RWPE2 (cell line): ENCODE data around the gene DBP.
A peak's percentile ranks its signal among the peaks of the same experiment; 100 is the strongest.
"Not testable (repeated sequence)": the region's sequence is repeated elsewhere in the genome, so short reads cannot be mapped to it uniquely, and the experiment has no call there.

ENCODE experiments used
- ATAC-seq: fragments of 200-7000 bp; cut with Tn5 transposase; 3 replicates; pipeline ENCODE4 v1.9.1; 2021; ENCODE audit warnings: low read depth
- DNase-seq: peaks from one replicate; pipeline ENCODE4 v3.0.0-alpha.2; 2020; ENCODE audit warnings: low spot score
- H3K27ac ChIP-seq: fragments of 450-650 bp; 2 replicates; pipeline ENCODE4 v1.5.1; 2017; ENCODE audit warnings: mild to moderate bottlenecking; ENCODE audit not compliant: poor library complexity, severe bottlenecking
- H3K27me3 ChIP-seq: fragments of 250-450 bp; sonication (Bioruptor Pico); 2 replicates; pipeline ENCODE4 v1.5.1; 2021; ENCODE audit warnings: mild to moderate bottlenecking, moderate library complexity; ENCODE audit not compliant: insufficient read depth, poor library complexity, severe bottlenecking
- H3K36me3 ChIP-seq: fragments of 250-450 bp; sonication (Bioruptor Pico); 2 replicates; pipeline ENCODE4 v1.5.1; 2020; ENCODE audit warnings: low read depth, mild to moderate bottlenecking, moderate library complexity
- H3K4me1 ChIP-seq: fragments of 250-450 bp; sonication (Bioruptor Pico); 2 replicates; pipeline ENCODE4 v1.5.1; 2021; ENCODE audit warnings: mild to moderate bottlenecking, moderate library complexity; ENCODE audit not compliant: insufficient read depth, poor library complexity, severe bottlenecking
- H3K4me3 ChIP-seq: fragments of 250-450 bp; sonication (Bioruptor Pico); 2 replicates; pipeline ENCODE4 v1.5.1; 2021; ENCODE audit warnings: mild to moderate bottlenecking, moderate library complexity; ENCODE audit not compliant: severe bottlenecking
- H3K9me3 ChIP-seq: fragments of 250-450 bp; sonication (Bioruptor Pico); 2 replicates; pipeline ENCODE4 v1.5.1; 2021; ENCODE audit warnings: mild to moderate bottlenecking, moderate library complexity; ENCODE audit not compliant: severe bottlenecking
- CTCF ChIP-seq: fragments of 450-650 bp; IDR thresholded peaks from one replicate; pipeline ENCODE4 v1.5.1; 2017; ENCODE audit warnings: mild to moderate bottlenecking, moderate library complexity; ENCODE audit not compliant: poor library complexity, severe bottlenecking

The DBP gene

GRCh38 chr19:48634424-48635262, 2.5 kb downstream of the DBP start:
- Histone ChIP-seq H3K9me3 (no peaks in the 10 kb centered on the region), H3K4me3 (peak overlapping the region; percentile 48), H3K27ac (peak overlapping the region; percentile 90), H3K27me3 (no peaks in the 10 kb centered on the region), H3K4me1 (peaks cover 29% of the 10 kb centered on the region), H3K36me3 (peaks cover 17% of the 10 kb centered on the region)
- ATAC-seq: peak; percentile 40
- TF ChIP-seq CTCF: no peak
- peak; percentile 96 for DNase-seq

- peak overlapping the region; percentile 6 for H3K4me3 ChIP-seq
- TF ChIP-seq CTCF: no peak
- no peak for DNase-seq
- H3K27me3 ChIP-seq: no peaks in the 10 kb centered on the region
- ATAC-seq: no peak
- H3K36me3 ChIP-seq: peaks cover 17% of the 10 kb centered on the region
- peaks cover 29% of the 10 kb centered on the region for H3K4me1 ChIP-seq
- H3K27ac ChIP-seq: peak overlapping the region; percentile 90
- no peaks in the 10 kb centered on the region for H3K9me3 ChIP-seq
Observed at GRCh38 chr19:48634036-48634342, 3.2 kb downstream of the DBP start.

GRCh38 chr19:48633148-48634035, 3.8 kb downstream of the DBP start:
- H3K4me1 ChIP-seq: peaks cover 29% of the 10 kb centered on the region
- no peaks in the 10 kb centered on the region for H3K27me3 ChIP-seq
- DNase-seq (no peak), ATAC-seq (no peak)
- H3K4me3 ChIP-seq: no peak overlapping the region
- H3K36me3 ChIP-seq: peaks cover 17% of the 10 kb centered on the region
- no peak for TF ChIP-seq CTCF
- H3K9me3 ChIP-seq: no peaks in the 10 kb centered on the region
- peak overlapping the region; percentile 90 for H3K27ac ChIP-seq

- Histone ChIP-seq H3K36me3 (peaks cover 17% of the 10 kb centered on the region), H3K4me1 (peaks cover 29% of the 10 kb centered on the region), H3K27me3 (no peaks in the 10 kb centered on the region), H3K4me3 (no peak overlapping the region), H3K9me3 (no peaks in the 10 kb centered on the region), H3K27ac (peak overlapping the region; percentile 90)
- peak; percentile 34 for TF ChIP-seq CTCF
- DNase-seq (no peak), ATAC-seq (peak; percentile 31)
Observed at GRCh38 chr19:48632692-48633147, 4.5 kb downstream of the DBP start.

- H3K4me1 ChIP-seq: peaks cover 29% of the 10 kb centered on the region
- H3K27ac ChIP-seq: peak overlapping the region; percentile 90
- not testable (repeated sequence) for DNase-seq
Observed at GRCh38 chr19:48632286-48632685, 4.9 kb downstream of the DBP start.

More at GRCh38 chr19:48632286-48632685, 4.9 kb downstream of the DBP start:
- ATAC-seq, H3K9me3 ChIP-seq, H3K4me3 ChIP-seq, H3K27me3 ChIP-seq: not testable (repeated sequence)
- peaks cover 17% of the 10 kb centered on the region for H3K36me3 ChIP-seq
